ENCODE data around the gene CD53.
"Not testable (repeated sequence)": the region's sequence is repeated elsewhere in the genome, so short reads cannot be mapped to it uniquely, and the experiment has no call there.

The CD53 gene, protein sequence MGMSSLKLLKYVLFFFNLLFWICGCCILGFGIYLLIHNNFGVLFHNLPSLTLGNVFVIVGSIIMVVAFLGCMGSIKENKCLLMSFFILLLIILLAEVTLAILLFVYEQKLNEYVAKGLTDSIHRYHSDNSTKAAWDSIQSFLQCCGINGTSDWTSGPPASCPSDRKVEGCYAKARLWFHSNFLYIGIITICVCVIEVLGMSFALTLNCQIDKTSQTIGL

DNA sequence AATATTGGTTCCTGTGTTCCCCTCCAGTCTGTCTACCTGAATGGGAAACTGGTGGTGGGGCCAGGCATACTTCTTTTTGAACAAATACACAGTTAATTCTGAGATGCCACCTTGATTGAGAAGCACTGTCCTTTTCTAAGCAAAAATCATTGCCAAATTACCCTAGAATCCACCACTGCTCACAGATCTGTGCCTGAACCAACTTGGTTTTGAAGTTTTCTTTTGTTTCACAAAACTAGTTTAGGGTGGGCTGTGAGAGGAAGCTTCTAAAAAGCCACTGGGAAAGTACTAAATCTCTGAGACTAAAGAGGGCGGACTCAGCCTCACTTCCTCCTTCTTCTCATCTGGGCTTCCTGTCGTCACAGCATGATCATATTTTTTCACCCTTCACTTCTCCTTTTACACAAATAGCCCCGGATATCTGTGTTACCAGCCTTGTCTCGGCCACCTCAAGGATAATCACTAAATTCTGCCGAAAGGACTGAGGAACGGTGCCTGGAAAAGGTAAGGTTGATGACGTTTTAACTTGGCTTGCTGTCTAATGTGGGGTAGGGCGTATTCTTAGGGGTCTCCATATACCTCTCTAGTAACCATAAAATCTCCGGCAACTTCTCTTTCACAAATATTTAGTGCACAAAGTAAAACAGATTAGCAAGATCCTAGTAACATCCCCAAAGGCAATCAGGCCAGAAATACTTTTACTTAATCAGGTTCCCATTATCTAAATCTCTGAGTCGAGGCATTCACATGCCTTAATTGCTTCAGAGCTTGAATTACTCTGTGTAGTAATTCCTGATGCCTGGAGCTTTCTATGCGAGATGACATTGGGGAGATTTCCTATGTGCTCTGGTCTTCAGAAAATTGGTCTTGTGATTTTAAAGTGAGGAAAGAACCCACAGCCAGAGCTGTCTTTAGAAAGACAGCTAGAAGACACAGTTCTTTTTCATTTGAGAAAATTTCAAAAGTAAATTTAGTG is at the start of gene CD53:
Gene CD53 (plus strand): TSS at position 404 of the 976 bp plus-strand sequence. CDS start 18,261 bp downstream, outside the sequence.
- Histone ChIP-seq H3K4me3 (ENCODE audit: low read depth in 1 of 2, low read length in 2 of 2) (peak within 1 kb of the TSS in 1 of 2 donors; percentile 26), H3K27ac (ENCODE audit: low read depth, low read length) (peak within 1 kb of the TSS; percentile 42), H3K9me3 (ENCODE audit: low read length) (no peaks in the 10 kb centered on the region), H3K27me3 (ENCODE audit: control insufficient read depth in 1 of 2, insufficient read depth in 2 of 2, low read length in 2 of 2) (no peaks in the 10 kb centered on the region), H3K36me3 (ENCODE audit: insufficient read depth, low read length) (no peaks in the 10 kb centered on the region), H3K9ac (ENCODE audit: low read length) (no peak within 1 kb of the TSS), H3K4me1 (ENCODE audit: insufficient read depth, low read length) (no peaks in the 10 kb centered on the region)

DNA sequence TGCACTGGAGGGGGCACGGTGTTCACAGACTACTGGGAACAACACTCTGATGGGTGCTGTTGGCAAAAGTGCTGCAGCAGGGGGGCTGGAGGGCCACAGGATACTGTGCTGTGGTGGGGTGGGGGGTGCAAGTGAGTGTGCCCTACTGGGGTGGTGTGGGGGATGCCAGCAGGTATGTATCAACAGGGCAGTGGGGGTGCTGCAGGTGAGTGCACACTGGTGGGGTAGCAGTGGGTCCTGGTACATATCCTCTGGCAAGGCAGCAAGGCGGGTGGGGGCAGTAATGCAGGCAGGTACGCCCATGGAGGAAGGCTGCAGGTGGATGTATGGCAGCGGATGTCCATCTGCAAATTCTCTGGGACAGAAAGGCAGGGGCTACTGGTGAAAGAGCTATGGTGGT is 48.8 kb upstream of the CD53 start:
- H3K9me3 ChIP-seq (ENCODE audit: low read length), result no peaks in the 10 kb centered on the region
- no peaks in the 10 kb centered on the region for H3K27me3 ChIP-seq (ENCODE audit: control insufficient read depth in 1 of 2, insufficient read depth in 2 of 2, low read length in 2 of 2)
- H3K36me3 ChIP-seq (ENCODE audit: insufficient read depth, low read length), result no peaks in the 10 kb centered on the region
- no peak overlapping the region for H3K27ac ChIP-seq (ENCODE audit: low read depth, low read length)
- H3K4me1 ChIP-seq (ENCODE audit: insufficient read depth, low read length), result no peaks in the 10 kb centered on the region
- no peak overlapping the region for H3K9ac ChIP-seq (ENCODE audit: low read length)
- no peak overlapping the region for H3K4me3 ChIP-seq (ENCODE audit: low read depth in 1 of 2, low read length in 2 of 2)

- Histone ChIP-seq H3K27me3 (ENCODE audit: control insufficient read depth in 1 of 2, insufficient read depth in 2 of 2, low read length in 2 of 2) (no peaks in the 10 kb centered on the region), H3K9me3 (ENCODE audit: low read length) (no peaks in the 10 kb centered on the region), H3K27ac (ENCODE audit: low read depth, low read length) (no peak overlapping the region)
These were observed 42.9 kb upstream of the CD53 start for GRCh38 chr1:110829955-110830553.

GRCh38 chr1:110833779-110834178 is 39.2 kb upstream of the CD53 start:
- not testable (repeated sequence) for H3K9me3 ChIP-seq (ENCODE audit: low read length); H3K36me3 ChIP-seq (ENCODE audit: insufficient read depth, low read length); H3K27ac ChIP-seq (ENCODE audit: low read depth, low read length); H3K9ac ChIP-seq (ENCODE audit: low read length); H3K4me3 ChIP-seq (ENCODE audit: low read depth in 1 of 2, low read length in 2 of 2); H3K4me1 ChIP-seq (ENCODE audit: insufficient read depth, low read length); H3K27me3 ChIP-seq (ENCODE audit: control insufficient read depth in 1 of 2, insufficient read depth in 2 of 2, low read length in 2 of 2)

More at GRCh38 chr1:110829955-110830553, 42.9 kb upstream of the CD53 start:
- H3K9ac ChIP-seq (ENCODE audit: low read length), result no peak overlapping the region
- H3K36me3 ChIP-seq (ENCODE audit: insufficient read depth, low read length), result no peaks in the 10 kb centered on the region
- no peak overlapping the region for H3K4me3 ChIP-seq (ENCODE audit: low read depth in 1 of 2, low read length in 2 of 2)
- no peaks in the 10 kb centered on the region for H3K4me1 ChIP-seq (ENCODE audit: insufficient read depth, low read length)

GRCh38 chr1:110846861-110847260 is 26.1 kb upstream of the CD53 start:
- Histone ChIP-seq H3K27ac (ENCODE audit: low read depth, low read length) (no peak overlapping the region), H3K9ac (ENCODE audit: low read length) (no peak overlapping the region), H3K9me3 (ENCODE audit: low read length) (no peaks in the 10 kb centered on the region), H3K27me3 (ENCODE audit: control insufficient read depth in 1 of 2, insufficient read depth in 2 of 2, low read length in 2 of 2) (no peaks in the 10 kb centered on the region), H3K36me3 (ENCODE audit: insufficient read depth, low read length) (no peaks in the 10 kb centered on the region), H3K4me3 (ENCODE audit: low read depth in 1 of 2, low read length in 2 of 2) (no peak overlapping the region), H3K4me1 (ENCODE audit: insufficient read depth, low read length) (no peaks in the 10 kb centered on the region)

DNA sequence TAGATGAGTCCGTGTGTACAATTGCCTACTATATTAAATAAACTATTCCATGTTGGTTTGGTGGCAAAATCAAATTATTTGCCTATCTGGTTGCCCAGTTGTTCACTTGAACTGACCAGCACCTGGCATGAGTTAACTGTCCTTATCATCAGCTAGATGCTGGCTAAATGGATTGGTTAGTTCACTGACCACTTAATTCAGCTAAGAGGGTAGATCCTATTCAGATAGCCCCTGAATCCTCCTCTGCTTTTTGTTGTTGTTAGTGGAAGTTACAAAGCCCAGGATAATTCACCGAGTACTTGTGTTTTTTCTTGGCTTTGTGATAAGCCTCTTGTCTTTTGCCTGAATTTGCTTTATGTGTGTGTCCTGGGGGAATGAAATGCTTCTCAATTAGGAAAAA is 22.8 kb upstream of the CD53 start:
- H3K9me3 ChIP-seq (ENCODE audit: low read length), result no peaks in the 10 kb centered on the region
- H3K27ac ChIP-seq (ENCODE audit: low read depth, low read length), result no peak overlapping the region
- H3K9ac ChIP-seq (ENCODE audit: low read length), result no peak overlapping the region
- no peaks in the 10 kb centered on the region for H3K4me1 ChIP-seq (ENCODE audit: insufficient read depth, low read length)
- no peaks in the 10 kb centered on the region for H3K36me3 ChIP-seq (ENCODE audit: insufficient read depth, low read length)
- H3K27me3 ChIP-seq (ENCODE audit: control insufficient read depth in 1 of 2, insufficient read depth in 2 of 2, low read length in 2 of 2), result no peaks in the 10 kb centered on the region
- H3K4me3 ChIP-seq (ENCODE audit: low read depth in 1 of 2, low read length in 2 of 2), result no peak overlapping the region

DNA sequence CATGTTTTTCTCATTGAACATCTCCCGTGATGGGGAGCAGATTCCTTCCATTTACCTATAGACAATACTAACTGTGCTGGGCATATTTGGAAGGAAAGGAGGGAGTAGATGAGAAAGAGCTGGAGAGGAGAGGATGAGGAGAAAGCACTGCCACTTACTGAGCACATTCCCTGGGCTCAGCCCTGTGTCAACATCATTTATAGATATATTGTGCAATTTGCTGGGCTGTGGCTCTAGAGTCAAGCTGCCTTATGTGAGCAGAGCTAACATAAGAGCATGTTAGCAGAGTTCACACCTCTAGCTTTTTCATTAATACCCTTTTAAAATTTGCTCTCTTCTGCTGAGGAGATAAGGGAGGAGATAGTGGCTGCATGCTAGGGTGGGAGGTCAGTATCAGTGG is 22.3 kb upstream of the CD53 start:
- no peaks in the 10 kb centered on the region for H3K4me1 ChIP-seq (ENCODE audit: insufficient read depth, low read length)
- H3K4me3 ChIP-seq (ENCODE audit: low read depth in 1 of 2, low read length in 2 of 2), result no peak overlapping the region
- no peaks in the 10 kb centered on the region for H3K36me3 ChIP-seq (ENCODE audit: insufficient read depth, low read length)
- no peak overlapping the region for H3K9ac ChIP-seq (ENCODE audit: low read length)
- H3K27ac ChIP-seq (ENCODE audit: low read depth, low read length), result no peak overlapping the region
- no peaks in the 10 kb centered on the region for H3K9me3 ChIP-seq (ENCODE audit: low read length)
- no peaks in the 10 kb centered on the region for H3K27me3 ChIP-seq (ENCODE audit: control insufficient read depth in 1 of 2, insufficient read depth in 2 of 2, low read length in 2 of 2)

DNA sequence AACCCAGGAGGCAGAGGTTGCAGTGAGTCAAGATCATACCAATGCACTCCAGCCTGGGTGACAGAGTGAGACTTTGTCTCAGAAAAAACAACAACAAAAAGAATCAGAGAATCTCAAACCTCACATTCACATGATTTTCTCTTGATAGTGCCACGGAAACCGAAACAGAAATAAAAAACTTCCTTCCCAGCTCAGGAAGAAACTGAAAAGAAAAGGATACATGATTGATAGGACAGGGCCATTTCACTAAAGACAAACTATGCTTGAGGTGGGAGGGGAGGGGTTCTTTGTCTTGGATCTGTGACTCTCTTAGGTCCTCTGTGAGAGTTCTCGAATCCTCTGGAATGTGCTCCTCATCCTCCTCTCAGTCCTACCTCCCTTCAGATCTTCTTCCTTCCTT is 19.8 kb upstream of the CD53 start:
- Histone ChIP-seq H3K27ac (ENCODE audit: low read depth, low read length) (no peak overlapping the region), H3K4me1 (ENCODE audit: insufficient read depth, low read length) (no peaks in the 10 kb centered on the region), H3K36me3 (ENCODE audit: insufficient read depth, low read length) (no peaks in the 10 kb centered on the region), H3K27me3 (ENCODE audit: control insufficient read depth in 1 of 2, insufficient read depth in 2 of 2, low read length in 2 of 2) (no peaks in the 10 kb centered on the region), H3K9ac (ENCODE audit: low read length) (no peak overlapping the region), H3K9me3 (ENCODE audit: low read length) (no peaks in the 10 kb centered on the region), H3K4me3 (ENCODE audit: low read depth in 1 of 2, low read length in 2 of 2) (no peak overlapping the region)

DNA sequence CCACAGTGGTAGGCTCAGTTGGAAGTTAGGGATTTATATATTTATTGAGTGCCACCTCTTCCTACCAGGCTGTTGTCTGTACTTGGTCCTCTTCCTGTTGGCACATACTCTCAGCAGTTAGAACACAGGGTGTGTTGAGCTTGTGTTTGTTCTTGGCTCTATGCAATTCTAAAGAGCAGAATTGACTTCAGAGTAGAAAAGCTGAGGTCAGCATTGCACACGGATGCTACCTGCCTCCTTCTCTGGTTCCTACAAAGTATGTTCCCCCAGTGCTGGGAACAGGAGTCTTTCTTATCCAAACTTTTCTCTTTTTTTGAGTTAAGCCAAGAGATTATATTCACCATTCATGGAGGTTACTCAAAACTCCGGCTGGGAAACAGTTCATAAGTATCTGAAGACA is 16.5 kb upstream of the CD53 start:
- Histone ChIP-seq H3K9me3 (ENCODE audit: low read length) (no peaks in the 10 kb centered on the region), H3K27ac (ENCODE audit: low read depth, low read length) (no peak overlapping the region), H3K4me3 (ENCODE audit: low read depth in 1 of 2, low read length in 2 of 2) (no peak overlapping the region), H3K36me3 (ENCODE audit: insufficient read depth, low read length) (no peaks in the 10 kb centered on the region), H3K9ac (ENCODE audit: low read length) (no peak overlapping the region), H3K27me3 (ENCODE audit: control insufficient read depth in 1 of 2, insufficient read depth in 2 of 2, low read length in 2 of 2) (no peaks in the 10 kb centered on the region), H3K4me1 (ENCODE audit: insufficient read depth, low read length) (no peaks in the 10 kb centered on the region)

GRCh38 chr1:110857964-110858948 is 14.7 kb upstream of the CD53 start:
- Histone ChIP-seq H3K4me3 (ENCODE audit: low read depth in 1 of 2, low read length in 2 of 2) (no peak overlapping the region), H3K9me3 (ENCODE audit: low read length) (no peaks in the 10 kb centered on the region), H3K27ac (ENCODE audit: low read depth, low read length) (no peak overlapping the region), H3K9ac (ENCODE audit: low read length) (no peak overlapping the region), H3K4me1 (ENCODE audit: insufficient read depth, low read length) (no peaks in the 10 kb centered on the region), H3K36me3 (ENCODE audit: insufficient read depth, low read length) (no peaks in the 10 kb centered on the region), H3K27me3 (ENCODE audit: control insufficient read depth in 1 of 2, insufficient read depth in 2 of 2, low read length in 2 of 2) (no peaks in the 10 kb centered on the region)

- Histone ChIP-seq H3K27me3 (ENCODE audit: control insufficient read depth in 1 of 2, insufficient read depth in 2 of 2, low read length in 2 of 2) (no peaks in the 10 kb centered on the region), H3K27ac (ENCODE audit: low read depth, low read length) (no peak overlapping the region), H3K9me3 (ENCODE audit: low read length) (no peaks in the 10 kb centered on the region), H3K9ac (ENCODE audit: low read length) (no peak overlapping the region), H3K4me3 (ENCODE audit: low read depth in 1 of 2, low read length in 2 of 2) (no peak overlapping the region), H3K4me1 (ENCODE audit: insufficient read depth, low read length) (no peaks in the 10 kb centered on the region), H3K36me3 (ENCODE audit: insufficient read depth, low read length) (no peaks in the 10 kb centered on the region)
These were observed 13.9 kb upstream of the CD53 start for GRCh38 chr1:110859062-110859461.

Measured in muscle layer of colon (tissue), 2 donors.